SH-SY5Y (cell line): Measurements from ENCODE around the gene FGF18.

Experiments used
- GATA2 ChIP-seq: IDR thresholded peaks from 2 replicates; pipeline ENCODE4 v1.6.1; 2011; ENCODE audit warnings: mild to moderate bottlenecking, low read depth, low read length
- GATA3 ChIP-seq: IDR thresholded peaks from 2 replicates; pipeline ENCODE4 v1.6.1; 2011; ENCODE audit warnings: low read depth, mild to moderate bottlenecking, low read length, moderate library complexity

- TF ChIP-seq GATA3 (no peak), GATA2 (no peak)
These were observed 21.9 kb downstream of the FGF18 start for GRCh38 chr5:171441246-171441791.
